IMR-90 (cell line): ENCODE results near the gene EIF4A3.

Source experiments
- NFE2L2 ChIP-seq: fragments of 150-350 bp; IDR thresholded peaks from 2 replicates; pipeline ENCODE4 v1.6.1; 2016; ENCODE audit warnings: low read depth, mild to moderate bottlenecking, low read length
- TF ChIP-seq, protein P1 (sequence below): conservative IDR thresholded peaks from 2 replicates; pipeline ENCODE4 v1.5.1; 2012; ENCODE audit warnings: mild to moderate bottlenecking, low read depth, low read length, improper control_type of control experiment

DNA sequence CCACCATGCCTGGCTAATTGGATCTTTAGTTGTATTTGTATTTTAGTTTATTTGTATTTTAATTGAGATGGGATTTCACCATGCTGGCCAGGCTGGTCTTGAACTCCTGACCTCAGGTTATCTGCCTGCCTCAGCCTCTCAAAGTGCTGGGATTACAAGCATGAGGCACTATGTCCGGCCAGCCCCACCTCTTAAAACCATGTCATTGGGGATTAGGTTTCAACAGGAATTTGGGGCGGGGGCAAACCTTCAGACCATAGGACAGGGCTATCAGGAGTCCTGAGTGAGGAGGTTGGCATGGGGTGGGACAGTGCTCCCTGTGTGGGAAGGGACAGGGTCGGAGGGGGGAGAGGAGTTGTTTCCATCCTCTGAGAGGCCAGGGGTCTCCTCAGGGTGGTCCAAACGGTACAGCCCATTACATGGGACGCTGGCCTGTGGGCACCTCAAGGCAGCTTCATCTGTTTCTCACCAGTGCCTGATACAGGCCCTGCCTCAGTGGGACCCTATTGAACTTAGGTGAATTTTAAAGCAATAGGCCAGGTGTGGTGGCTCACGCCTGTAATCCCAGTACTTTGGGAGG is 23.9 kb downstream of the EIF4A3 start:
- TF ChIP-seq, protein P1, sequence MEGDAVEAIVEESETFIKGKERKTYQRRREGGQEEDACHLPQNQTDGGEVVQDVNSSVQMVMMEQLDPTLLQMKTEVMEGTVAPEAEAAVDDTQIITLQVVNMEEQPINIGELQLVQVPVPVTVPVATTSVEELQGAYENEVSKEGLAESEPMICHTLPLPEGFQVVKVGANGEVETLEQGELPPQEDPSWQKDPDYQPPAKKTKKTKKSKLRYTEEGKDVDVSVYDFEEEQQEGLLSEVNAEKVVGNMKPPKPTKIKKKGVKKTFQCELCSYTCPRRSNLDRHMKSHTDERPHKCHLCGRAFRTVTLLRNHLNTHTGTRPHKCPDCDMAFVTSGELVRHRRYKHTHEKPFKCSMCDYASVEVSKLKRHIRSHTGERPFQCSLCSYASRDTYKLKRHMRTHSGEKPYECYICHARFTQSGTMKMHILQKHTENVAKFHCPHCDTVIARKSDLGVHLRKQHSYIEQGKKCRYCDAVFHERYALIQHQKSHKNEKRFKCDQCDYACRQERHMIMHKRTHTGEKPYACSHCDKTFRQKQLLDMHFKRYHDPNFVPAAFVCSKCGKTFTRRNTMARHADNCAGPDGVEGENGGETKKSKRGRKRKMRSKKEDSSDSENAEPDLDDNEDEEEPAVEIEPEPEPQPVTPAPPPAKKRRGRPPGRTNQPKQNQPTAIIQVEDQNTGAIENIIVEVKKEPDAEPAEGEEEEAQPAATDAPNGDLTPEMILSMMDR: no peak
- TF ChIP-seq NFE2L2: no peak
